Liver (tissue), 9 donors: ENCODE measurements around the gene GNA15. TPM values are rescaled to one million over a fixed set of nuclear protein-coding genes. Genes with fewer than 3 reads are reported as not detected.

Source experiments
- DNase-seq: peaks from one replicate; pipeline ENCODE4 v3.0.0-alpha.2; 2017; ENCODE audit warnings: low spot score
- H3K27ac ChIP-seq, 2 donors: one replicate each; pipeline ENCODE4 v1.7.0; 2013; ENCODE audit warnings: inconsistent platforms in 2 of 2, low read length in 2 of 2, control low read depth in 1 of 2, low read depth in 1 of 2, mild to moderate bottlenecking in 1 of 2
- H3K27me3 ChIP-seq, 4 donors: one replicate each; pipeline versions ENCODE4 v1.6.1 to v1.7.0; 2013; ENCODE audit warnings: low read length in 3 of 4, inconsistent platforms in 1 of 4, mild to moderate bottlenecking in 1 of 4, moderate library complexity in 1 of 4; ENCODE audit not compliant: control insufficient read depth in 4 of 4, insufficient read depth in 4 of 4
- H3K36me3 ChIP-seq, 4 donors: one replicate each; pipeline versions ENCODE4 v1.6.1 to v1.7.0; 2013; ENCODE audit warnings: low read length in 3 of 4, mild to moderate bottlenecking in 3 of 4, low read depth in 1 of 4, moderate library complexity in 1 of 4; ENCODE audit not compliant: control insufficient read depth in 4 of 4, insufficient read depth in 3 of 4
- H3K4me1 ChIP-seq, 4 donors: one replicate each; pipeline versions ENCODE4 v1.6.1 to v1.7.0; 2013; ENCODE audit warnings: low read length in 3 of 4, mild to moderate bottlenecking in 3 of 4, moderate library complexity in 1 of 4; ENCODE audit not compliant: control insufficient read depth in 4 of 4, insufficient read depth in 4 of 4
- H3K4me3 ChIP-seq, 3 donors: one replicate each; pipeline versions ENCODE4 v1.6.1 to v1.7.0; 2013; ENCODE audit warnings: low read length in 3 of 3, control low read depth in 1 of 3, low read depth in 1 of 3, mild to moderate bottlenecking in 1 of 3
- H3K9ac ChIP-seq, 2 donors: one replicate each; pipeline ENCODE4 v1.7.0; 2013; ENCODE audit warnings: low read length in 2 of 2, mild to moderate bottlenecking in 2 of 2, moderate library complexity in 2 of 2, control low read depth in 1 of 2, low read depth in 1 of 2
- H3K9me3 ChIP-seq, 4 donors: one replicate each; pipeline versions ENCODE4 v1.6.1 to v1.7.0; 2013; ENCODE audit warnings: low read length in 3 of 4; ENCODE audit not compliant: control insufficient read depth in 4 of 4
- EGR1 ChIP-seq, 2 donors: IDR thresholded peaks; 2 replicates each; pipeline ENCODE4 v1.6.1; 2016 to 2018; ENCODE audit warnings: antibody characterized with exemption in 2 of 2, low read depth in 2 of 2
- GABPA ChIP-seq, 2 donors: IDR thresholded peaks in 1 of 2; conservative IDR thresholded peaks in 1 of 2; 2 replicates each; pipeline ENCODE4 v1.6.1; 2016; ENCODE audit warnings: antibody characterized with exemption in 2 of 2, mild to moderate bottlenecking in 1 of 2, moderate library complexity in 1 of 2
- HNF4A ChIP-seq, 2 donors: conservative IDR thresholded peaks; 2 replicates each; pipeline ENCODE4 v1.6.1; 2016; ENCODE audit warnings: antibody characterized with exemption in 2 of 2, mild to moderate bottlenecking in 2 of 2
- HNF4G ChIP-seq: IDR thresholded peaks from 2 replicates; pipeline ENCODE4 v1.6.1; 2016; ENCODE audit warnings: antibody characterized with exemption
- JUND ChIP-seq, 2 donors: IDR thresholded peaks; 2 replicates each; pipeline ENCODE4 v1.6.1; 2016; ENCODE audit warnings: antibody characterized with exemption in 2 of 2
- NR2F2 ChIP-seq: IDR thresholded peaks from 2 replicates; pipeline ENCODE4 v1.6.1; 2016; ENCODE audit warnings: antibody characterized with exemption
- SP1 ChIP-seq: IDR thresholded peaks from 2 replicates; pipeline ENCODE4 v1.6.1; 2018; ENCODE audit warnings: antibody characterized with exemption, mild to moderate bottlenecking
- TAF1 ChIP-seq: conservative IDR thresholded peaks from 2 replicates; pipeline ENCODE4 v1.6.1; 2016; ENCODE audit warnings: antibody characterized with exemption, mild to moderate bottlenecking
- YY1 ChIP-seq: IDR thresholded peaks from 2 replicates; pipeline ENCODE4 v1.6.1; 2016; ENCODE audit warnings: antibody characterized with exemption, mild to moderate bottlenecking
- WGBS: extraction: QIAGEN DNeasy Blood & Tissue Kit; methylation state at CpG from one replicate; pipeline ENCODE4 v1.1.7; 2013; 5-methylcytosine and 5-hydroxymethylcytosine counted together
- polyA plus RNA-seq, 2 donors: library from polyadenylated mRNA; stranded (reverse) in 1 of 2; unstranded in 1 of 2; fragments of 200-250 nt in 1 of 2; fragments of >200 nt in 1 of 2; fragmentation: Nextera tagmentation in 1 of 2; extraction: Ambion mirVana in 1 of 2; gene quantifications; one replicate each; pipeline versions ENCODE4 v1.2.1 to v1.2.3, GENCODE V29; 2013 to 2015
- total RNA-seq, 2 donors: library from RNA; depleted of rRNA; stranded (reverse); fragments of >200 nt; gene quantifications; one replicate each; pipeline ENCODE4 v1.2.3, GENCODE V29; 2014
- TF ChIP-seq, protein P1 (sequence below): IDR thresholded peaks from 2 replicates; pipeline ENCODE4 v1.6.1; 2016; ENCODE audit warnings: antibody characterized with exemption, mild to moderate bottlenecking
- TF ChIP-seq, protein P2 (sequence below): IDR thresholded peaks from 2 replicates; pipeline ENCODE4 v1.6.1; 2016; ENCODE audit warnings: antibody characterized with exemption
- TF ChIP-seq, protein P3 (sequence below): IDR thresholded peaks from 2 replicates; pipeline ENCODE4 v1.6.1; 2016; ENCODE audit warnings: antibody characterized with exemption
- TF ChIP-seq, protein P4 (sequence below): IDR thresholded peaks from 2 replicates; pipeline ENCODE4 v1.6.1; 2016; ENCODE audit warnings: antibody characterized with exemption
- TF ChIP-seq, protein P5 (sequence below): fragments of 150-350 bp; IDR thresholded peaks from 2 replicates; pipeline ENCODE4 v1.5.1; 2017; ENCODE audit warnings: improper control_type of control experiment, low read depth, low read length; ENCODE audit not compliant: missing input control
- donor health status: healthy.
- donor health status: healthy.
- donor health status: healthy.
- donor health status: healthy.
- donor health status: healthy.

Gene GNA15
- total and polyA plus RNA-seq, 4 donors, result 0.11 to 10.4 (median 1.4) TPM

DNA sequence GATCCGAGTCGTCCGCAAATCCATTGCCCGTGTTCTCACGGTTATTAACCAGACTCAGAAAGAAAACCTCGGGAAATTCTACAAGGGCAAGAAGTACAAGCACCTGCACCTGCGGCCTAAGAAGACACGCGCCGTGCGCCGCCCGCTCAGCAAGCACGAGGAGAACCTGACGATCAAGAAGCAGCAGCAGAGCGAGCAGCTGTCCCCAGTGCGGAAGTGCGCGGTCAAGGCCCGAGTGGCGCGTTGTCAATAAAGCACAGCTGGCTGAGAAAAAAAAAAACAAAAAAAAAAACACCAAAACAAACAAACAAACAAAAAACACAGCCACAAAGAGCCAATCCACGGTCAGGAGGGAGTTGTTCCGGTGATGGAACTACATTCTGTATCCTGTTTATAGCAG lies 4.7 kb upstream of the GNA15 start:
- Histone ChIP-seq H3K4me3 (no peak overlapping the region), H3K27me3 (no peaks in the 10 kb centered on the region), H3K36me3 (no peaks in the 10 kb centered on the region), H3K4me1 (no peaks in the 10 kb centered on the region), H3K9me3 (no peaks in the 10 kb centered on the region), H3K9ac (no peak overlapping the region), H3K27ac (no peak overlapping the region)
- WGBS, result 95% methylated on average over 24 of the region's 24 CpGs
- no peak for DNase-seq
- TF ChIP-seq, protein P1, sequence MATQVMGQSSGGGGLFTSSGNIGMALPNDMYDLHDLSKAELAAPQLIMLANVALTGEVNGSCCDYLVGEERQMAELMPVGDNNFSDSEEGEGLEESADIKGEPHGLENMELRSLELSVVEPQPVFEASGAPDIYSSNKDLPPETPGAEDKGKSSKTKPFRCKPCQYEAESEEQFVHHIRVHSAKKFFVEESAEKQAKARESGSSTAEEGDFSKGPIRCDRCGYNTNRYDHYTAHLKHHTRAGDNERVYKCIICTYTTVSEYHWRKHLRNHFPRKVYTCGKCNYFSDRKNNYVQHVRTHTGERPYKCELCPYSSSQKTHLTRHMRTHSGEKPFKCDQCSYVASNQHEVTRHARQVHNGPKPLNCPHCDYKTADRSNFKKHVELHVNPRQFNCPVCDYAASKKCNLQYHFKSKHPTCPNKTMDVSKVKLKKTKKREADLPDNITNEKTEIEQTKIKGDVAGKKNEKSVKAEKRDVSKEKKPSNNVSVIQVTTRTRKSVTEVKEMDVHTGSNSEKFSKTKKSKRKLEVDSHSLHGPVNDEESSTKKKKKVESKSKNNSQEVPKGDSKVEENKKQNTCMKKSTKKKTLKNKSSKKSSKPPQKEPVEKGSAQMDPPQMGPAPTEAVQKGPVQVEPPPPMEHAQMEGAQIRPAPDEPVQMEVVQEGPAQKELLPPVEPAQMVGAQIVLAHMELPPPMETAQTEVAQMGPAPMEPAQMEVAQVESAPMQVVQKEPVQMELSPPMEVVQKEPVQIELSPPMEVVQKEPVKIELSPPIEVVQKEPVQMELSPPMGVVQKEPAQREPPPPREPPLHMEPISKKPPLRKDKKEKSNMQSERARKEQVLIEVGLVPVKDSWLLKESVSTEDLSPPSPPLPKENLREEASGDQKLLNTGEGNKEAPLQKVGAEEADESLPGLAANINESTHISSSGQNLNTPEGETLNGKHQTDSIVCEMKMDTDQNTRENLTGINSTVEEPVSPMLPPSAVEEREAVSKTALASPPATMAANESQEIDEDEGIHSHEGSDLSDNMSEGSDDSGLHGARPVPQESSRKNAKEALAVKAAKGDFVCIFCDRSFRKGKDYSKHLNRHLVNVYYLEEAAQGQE, result no peak
- TF ChIP-seq TAF1 (no peak), GABPA (IDR thresholded peaks at IDR 0.05 in 1 of 2, conservative IDR thresholded peaks at IDR 0.05 in 1 of 2) (no peak), EGR1 (IDR thresholded peaks at IDR 0.05; ENCODE audit: low read depth in 2 of 2) (no peak), JUND (IDR thresholded peaks at IDR 0.05) (no peak), YY1 (no peak)
- TF ChIP-seq, protein P2, sequence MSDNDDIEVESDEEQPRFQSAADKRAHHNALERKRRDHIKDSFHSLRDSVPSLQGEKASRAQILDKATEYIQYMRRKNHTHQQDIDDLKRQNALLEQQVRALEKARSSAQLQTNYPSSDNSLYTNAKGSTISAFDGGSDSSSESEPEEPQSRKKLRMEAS, result no peak
- TF ChIP-seq, protein P3, sequence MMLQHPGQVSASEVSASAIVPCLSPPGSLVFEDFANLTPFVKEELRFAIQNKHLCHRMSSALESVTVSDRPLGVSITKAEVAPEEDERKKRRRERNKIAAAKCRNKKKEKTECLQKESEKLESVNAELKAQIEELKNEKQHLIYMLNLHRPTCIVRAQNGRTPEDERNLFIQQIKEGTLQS, result no peak
- TF ChIP-seq, protein P4, sequence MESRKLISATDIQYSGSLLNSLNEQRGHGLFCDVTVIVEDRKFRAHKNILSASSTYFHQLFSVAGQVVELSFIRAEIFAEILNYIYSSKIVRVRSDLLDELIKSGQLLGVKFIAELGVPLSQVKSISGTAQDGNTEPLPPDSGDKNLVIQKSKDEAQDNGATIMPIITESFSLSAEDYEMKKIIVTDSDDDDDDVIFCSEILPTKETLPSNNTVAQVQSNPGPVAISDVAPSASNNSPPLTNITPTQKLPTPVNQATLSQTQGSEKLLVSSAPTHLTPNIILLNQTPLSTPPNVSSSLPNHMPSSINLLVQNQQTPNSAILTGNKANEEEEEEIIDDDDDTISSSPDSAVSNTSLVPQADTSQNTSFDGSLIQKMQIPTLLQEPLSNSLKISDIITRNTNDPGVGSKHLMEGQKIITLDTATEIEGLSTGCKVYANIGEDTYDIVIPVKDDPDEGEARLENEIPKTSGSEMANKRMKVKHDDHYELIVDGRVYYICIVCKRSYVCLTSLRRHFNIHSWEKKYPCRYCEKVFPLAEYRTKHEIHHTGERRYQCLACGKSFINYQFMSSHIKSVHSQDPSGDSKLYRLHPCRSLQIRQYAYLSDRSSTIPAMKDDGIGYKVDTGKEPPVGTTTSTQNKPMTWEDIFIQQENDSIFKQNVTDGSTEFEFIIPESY, result no peak
- TF ChIP-seq, protein P5, sequence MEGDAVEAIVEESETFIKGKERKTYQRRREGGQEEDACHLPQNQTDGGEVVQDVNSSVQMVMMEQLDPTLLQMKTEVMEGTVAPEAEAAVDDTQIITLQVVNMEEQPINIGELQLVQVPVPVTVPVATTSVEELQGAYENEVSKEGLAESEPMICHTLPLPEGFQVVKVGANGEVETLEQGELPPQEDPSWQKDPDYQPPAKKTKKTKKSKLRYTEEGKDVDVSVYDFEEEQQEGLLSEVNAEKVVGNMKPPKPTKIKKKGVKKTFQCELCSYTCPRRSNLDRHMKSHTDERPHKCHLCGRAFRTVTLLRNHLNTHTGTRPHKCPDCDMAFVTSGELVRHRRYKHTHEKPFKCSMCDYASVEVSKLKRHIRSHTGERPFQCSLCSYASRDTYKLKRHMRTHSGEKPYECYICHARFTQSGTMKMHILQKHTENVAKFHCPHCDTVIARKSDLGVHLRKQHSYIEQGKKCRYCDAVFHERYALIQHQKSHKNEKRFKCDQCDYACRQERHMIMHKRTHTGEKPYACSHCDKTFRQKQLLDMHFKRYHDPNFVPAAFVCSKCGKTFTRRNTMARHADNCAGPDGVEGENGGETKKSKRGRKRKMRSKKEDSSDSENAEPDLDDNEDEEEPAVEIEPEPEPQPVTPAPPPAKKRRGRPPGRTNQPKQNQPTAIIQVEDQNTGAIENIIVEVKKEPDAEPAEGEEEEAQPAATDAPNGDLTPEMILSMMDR, result no peak

DNA sequence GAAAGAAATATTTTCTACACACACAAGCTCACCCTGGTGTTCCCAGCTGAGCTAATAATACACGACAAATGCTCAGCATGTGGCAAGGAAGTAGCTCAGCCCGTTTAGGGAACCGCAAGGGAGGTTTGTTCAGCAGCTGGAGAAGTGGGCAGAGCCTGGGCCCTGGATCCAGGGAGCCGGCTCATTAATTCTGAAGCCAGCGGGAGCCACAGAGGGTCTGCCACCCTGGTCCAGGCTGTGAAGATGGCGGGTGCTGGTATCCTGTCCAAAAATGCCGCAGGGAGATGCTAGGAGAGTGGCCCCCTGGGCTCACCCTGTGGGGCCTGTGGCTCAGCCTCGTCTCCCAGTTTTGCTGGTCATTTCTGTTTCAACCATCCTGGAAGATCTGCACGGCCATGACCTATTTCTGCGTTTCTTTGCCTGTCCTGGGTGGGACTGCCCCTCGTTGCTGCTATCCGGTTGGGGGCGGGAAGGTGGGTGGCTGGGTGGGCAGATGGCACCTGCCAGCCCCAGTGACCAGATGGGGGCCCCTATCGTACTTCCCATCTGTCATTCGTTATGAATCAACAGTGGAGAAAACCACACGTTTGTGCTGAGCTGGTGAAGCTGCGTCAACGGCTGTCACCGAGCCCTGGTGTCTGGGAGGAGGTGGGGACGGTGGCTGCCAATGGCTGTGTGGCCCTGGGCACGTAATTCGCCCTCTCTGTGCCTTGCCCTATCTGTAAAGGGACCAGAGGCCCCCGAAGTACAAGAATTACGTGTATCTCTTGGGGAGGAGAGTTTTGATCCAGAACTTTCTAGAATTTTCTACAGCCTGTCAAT lies 2.7 kb upstream of the GNA15 start:
- H3K9ac ChIP-seq, result no peak overlapping the region
- no peaks in the 10 kb centered on the region for H3K4me1 ChIP-seq
- H3K4me3 ChIP-seq, result no peak overlapping the region
- WGBS, result 66% methylated on average over 24 of the region's 24 CpGs
- peak; percentile 62 for DNase-seq
- peak overlapping the region; percentile 28 to 54 for H3K27ac ChIP-seq
- no peaks in the 10 kb centered on the region for H3K27me3 ChIP-seq
- no peaks in the 10 kb centered on the region for H3K36me3 ChIP-seq
- H3K9me3 ChIP-seq, result no peaks in the 10 kb centered on the region
- TF ChIP-seq SP1 (no peak), EGR1 (IDR thresholded peaks at IDR 0.05; ENCODE audit: low read depth in 2 of 2) (no peak), YY1 (no peak), HNF4A (conservative IDR thresholded peaks at IDR 0.05) (no peak), NR2F2 (no peak), JUND (IDR thresholded peaks at IDR 0.05) (no peak), HNF4G (no peak)
- TF ChIP-seq, protein P1, result no peak
- TF ChIP-seq, protein P2, result no peak
- TF ChIP-seq, protein P4, result no peak
